CD14-positive monocyte (primary cell): ENCODE results near the gene TIPRL. TPM values are rescaled to one million over a fixed set of nuclear protein-coding genes. Genes with fewer than 3 reads are reported as not detected.

Experiments used
- DNase-seq, 3 donors: peaks; one replicate each; pipeline ENCODE4 v3.0.0-alpha.2; 2011 to 2022
- H2AFZ ChIP-seq: 2 replicates; pipeline ENCODE4 v1.6.0; 2012; ENCODE audit warnings: mild to moderate bottlenecking, low read depth, low read length, inconsistent platforms; ENCODE audit not compliant: insufficient read depth, poor library complexity, severe bottlenecking
- H3K27ac ChIP-seq, 2 donors: 1 replicate in 1 of 2; 2 replicates in 1 of 2; pipeline ENCODE4 v1.5.1; 2012 to 2013; ENCODE audit warnings: low read length in 2 of 2, control low read depth in 1 of 2, inconsistent platforms in 1 of 2, low read depth in 1 of 2, mild to moderate bottlenecking in 1 of 2
- H3K27me3 ChIP-seq, 2 donors: one replicate each; pipeline versions ENCODE4 v1.6.0 to v1.6.1; 2011 to 2013; ENCODE audit warnings: low read length in 2 of 2; ENCODE audit not compliant: control insufficient read depth in 2 of 2, insufficient read depth in 2 of 2
- H3K36me3 ChIP-seq, 2 donors: replicated peaks in 1 of 2; 1 replicate in 1 of 2; 2 replicates in 1 of 2; pipeline versions ENCODE4 v1.5.1 to v1.6.1; 2012 to 2013; ENCODE audit warnings: low read length in 2 of 2, control low read depth in 1 of 2, inconsistent platforms in 1 of 2, mild to moderate bottlenecking in 1 of 2; ENCODE audit not compliant: insufficient read depth in 2 of 2, control insufficient read depth in 1 of 2
- H3K4me1 ChIP-seq, 2 donors: 1 replicate in 1 of 2; 2 replicates in 1 of 2; pipeline versions ENCODE4 v1.5.1 to v1.6.1; 2012 to 2013; ENCODE audit warnings: low read length in 2 of 2, control low read depth in 1 of 2, inconsistent platforms in 1 of 2, mild to moderate bottlenecking in 1 of 2, moderate library complexity in 1 of 2; ENCODE audit not compliant: insufficient read depth in 2 of 2, control insufficient read depth in 1 of 2
- H3K4me2 ChIP-seq: replicated peaks from 2 replicates; pipeline ENCODE3; 2012; ENCODE audit warnings: low read length, moderate library complexity, mild to moderate bottlenecking; ENCODE audit not compliant: poor library complexity, severe bottlenecking; ENCODE audit errors: extremely low read depth
- H3K4me3 ChIP-seq, 3 experiments: fragments of 200-600 bp in 1 of 3; sonication (generic) in 1 of 3; replicated peaks in 1 of 3; 1 replicate in 2 of 3; 2 replicates in 1 of 3; pipeline ENCODE4 v1.5.1; 2011 to 2013; ENCODE audit warnings: low read length in 3 of 3, mild to moderate bottlenecking in 3 of 3, control low read depth in 2 of 3, low read depth in 2 of 3, inconsistent platforms in 1 of 3, moderate library complexity in 1 of 3
- H3K79me2 ChIP-seq: 2 replicates; pipeline ENCODE4 v1.6.0; 2012; ENCODE audit warnings: mild to moderate bottlenecking, control low read depth, inconsistent platforms, low read length, moderate library complexity; ENCODE audit not compliant: insufficient read depth
- H3K9ac ChIP-seq: 2 replicates; pipeline ENCODE4 v1.6.0; 2017; ENCODE audit warnings: low read length, mild to moderate bottlenecking; ENCODE audit not compliant: insufficient read depth, poor library complexity, severe bottlenecking
- H3K9me3 ChIP-seq, 2 donors: replicated peaks in 1 of 2; 1 replicate in 1 of 2; 2 replicates in 1 of 2; pipeline versions ENCODE4 v1.5.1 to v1.6.1; 2012 to 2013; ENCODE audit warnings: low read length in 2 of 2, control low read depth in 1 of 2; ENCODE audit not compliant: control insufficient read depth in 1 of 2, insufficient read depth in 1 of 2
- H4K20me1 ChIP-seq: 2 replicates; pipeline ENCODE4 v1.6.0; 2012; ENCODE audit warnings: mild to moderate bottlenecking, low read length, control low read depth, moderate library complexity; ENCODE audit not compliant: insufficient read depth
- H3K27ac Mint-ChIP-seq, 7 donors: one replicate each; pipeline ENCODE4 v1.8.0; 2020; ENCODE audit warnings: mild to moderate bottlenecking in 7 of 7, mixed read lengths in 7 of 7, moderate library complexity in 6 of 7, inconsistent platforms in 2 of 7
- H3K27me3 Mint-ChIP-seq, 3 donors: one replicate each; pipeline ENCODE4 v1.8.0; 2021 to 2022; ENCODE audit warnings: low read depth in 3 of 3, mild to moderate bottlenecking in 3 of 3, mixed read lengths in 3 of 3, moderate library complexity in 3 of 3, inconsistent platforms in 1 of 3
- H3K36me3 Mint-ChIP-seq, 2 donors: one replicate each; pipeline ENCODE4 v1.8.0; 2020; ENCODE audit warnings: mixed read lengths in 2 of 2, inconsistent platforms in 1 of 2, mild to moderate bottlenecking in 1 of 2
- H3K4me1 Mint-ChIP-seq: one replicate; pipeline ENCODE4 v1.8.0; 2020; ENCODE audit warnings: mild to moderate bottlenecking, mixed read lengths
- H3K4me3 Mint-ChIP-seq, 2 donors: one replicate each; pipeline ENCODE4 v1.8.0; 2020; ENCODE audit warnings: mild to moderate bottlenecking in 2 of 2, mixed read lengths in 2 of 2, moderate library complexity in 1 of 2
- H3K9me3 Mint-ChIP-seq, 7 donors: one replicate each; pipeline ENCODE4 v1.8.0; 2020 to 2022; ENCODE audit warnings: mixed read lengths in 7 of 7, mild to moderate bottlenecking in 6 of 7, moderate library complexity in 6 of 7, inconsistent platforms in 2 of 7
- CTCF ChIP-seq: fragments of 200-600 bp; IDR thresholded peaks from one replicate; pipeline ENCODE4 v1.8.0; 2022; ENCODE audit warnings: antibody characterized with exemption, mild to moderate bottlenecking
- WGBS: methylation state at CpG from one replicate; pipeline ENCODE4 v1.1.5; 2013; ENCODE audit warnings: missing lambda C conversion rate; ENCODE audit not compliant: insufficient coverage; 5-methylcytosine and 5-hydroxymethylcytosine counted together
- intact Hi-C, 2 donors: fragments of 100-400 bp; cut with micrococcal nuclease; formaldehyde crosslinking; loops; one replicate each; pipeline versions ENCODE4 v1.15.0 to v1.15.1; 2023
- polyA plus RNA-seq, 3 donors: library from polyadenylated mRNA; depleted of rRNA in 1 of 3; unstranded in 2 of 3; stranded (reverse) in 1 of 3; fragments of 300-500 nt in 2 of 3; fragments of >200 nt in 1 of 3; fragmentation: Illumina TruSeq in 2 of 3; gene quantifications; 1 replicate in 2 of 3; 2 replicates in 1 of 3; pipeline ENCODE4 v1.2.3, GENCODE V29; 2012 to 2021

The TIPRL gene
- polyA plus RNA-seq, 3 donors, result 8.7 to 35.0 (median 30.2) TPM

GRCh38 chr1:168136709-168137514, 41.9 kb upstream of the TIPRL start, which contains the start of gene GPR161:
Gene GPR161, minus strand, starts transcription at chr1:168136930. Its CDS starts 32,080 bp downstream, at chr1:168104850.
- Mint-ChIP-seq H3K36me3 (peaks cover 4 to 11% of the 10 kb centered on the region in 2 donors), H3K9me3 (peaks cover 0 to 21% (median 5%) of the 10 kb centered on the region in 7 donors), H3K27ac (peak within 1 kb of the TSS in 3 of 7 donors; percentile 16 to 28 (median 27)), H3K27me3 (peaks cover 39 to 56% (median 46%) of the 10 kb centered on the region in 3 donors), H3K4me3 (peak within 1 kb of the TSS; percentile 94 to 100), H3K4me1 (peaks cover 16% of the 10 kb centered on the region)
- no peak for TF ChIP-seq CTCF
- WGBS, result under 1% methylated on average over 48 of the region's 86 CpGs
- H3K79me2 ChIP-seq, result no peaks in the 10 kb centered on the region
- peak within 1 kb of the TSS; percentile 54 to 81 (median 55) for H3K4me3 ChIP-seq
- H3K36me3 ChIP-seq, result no peaks in the 10 kb centered on the region
- intact Hi-C loops, result no loop called here
- peak in 1 of 3 donors; percentile 16 for DNase-seq
- H3K9ac ChIP-seq, result peak within 1 kb of the TSS; percentile 57
- peaks cover 11 to 16% of the 10 kb centered on the region in 2 donors for H3K4me1 ChIP-seq
- H4K20me1 ChIP-seq, result no peaks in the 10 kb centered on the region
- H2AFZ ChIP-seq, result peak within 1 kb of the TSS; percentile 86
- H3K27ac ChIP-seq, result no peak within 1 kb of the TSS
- no peaks in the 10 kb centered on the region for H3K9me3 ChIP-seq
- peaks cover 24 to 44% of the 10 kb centered on the region in 2 donors for H3K27me3 ChIP-seq
- peak within 1 kb of the TSS; percentile 79 for H3K4me2 ChIP-seq

- no peak for TF ChIP-seq CTCF
- Histone ChIP-seq H3K27me3 (peaks cover 24 to 44% of the 10 kb centered on the region in 2 donors), H3K4me1 (peaks cover 11 to 16% of the 10 kb centered on the region in 2 donors), H3K27ac (no peak overlapping the region), H3K9ac (peak overlapping the region; percentile 42), H3K79me2 (no peaks in the 10 kb centered on the region), H3K4me2 (peak overlapping the region; percentile 79), H4K20me1 (no peaks in the 10 kb centered on the region), H3K9me3 (no peaks in the 10 kb centered on the region), H3K4me3 (peak overlapping the region; percentile 42 to 81 (median 49)), H3K36me3 (no peaks in the 10 kb centered on the region), H2AFZ (peak overlapping the region; percentile 86)
- peaks cover 0 to 21% (median 5%) of the 10 kb centered on the region in 7 donors for H3K9me3 Mint-ChIP-seq
- no peak for DNase-seq
- peak overlapping the region in 2 of 7 donors; percentile 0 to 28 for H3K27ac Mint-ChIP-seq
- H3K4me1 Mint-ChIP-seq, result peaks cover 16% of the 10 kb centered on the region
- H3K27me3 Mint-ChIP-seq, result peaks cover 38 to 52% (median 48%) of the 10 kb centered on the region in 3 donors
- peaks cover 4 to 11% of the 10 kb centered on the region in 2 donors for H3K36me3 Mint-ChIP-seq
- H3K4me3 Mint-ChIP-seq, result peak overlapping the region; percentile 94 to 100
- 0% methylated on average over 2 of the region's 6 CpGs for WGBS
- intact Hi-C loops, result no loop called here
Observed at GRCh38 chr1:168137515-168137821, 41.3 kb upstream of the TIPRL start.
